ENCODE measurements around the gene CCM2. TPM values are rescaled to one million over a fixed set of nuclear protein-coding genes. Genes with fewer than 3 reads are reported as not detected.

The CCM2 gene
- total and polyA plus RNA-seq, 2 of the 8 experiments (the other 6 are each of a cell fraction or from before 2014, with no cell fraction given): 31.6 to 41.2 TPM

- no peak for TF ChIP-seq PHF8 (conservative IDR thresholded peaks at IDR 0.05; ENCODE audit: low read depth, low read length)
- no peak for TF ChIP-seq JUN (IDR thresholded peaks at IDR 0.05; ENCODE audit: low read depth, low read length)
- no peak for TF ChIP-seq YY1 (IDR thresholded peaks at IDR 0.05; ENCODE audit: low read depth, low read length)
- TF ChIP-seq, protein P1, sequence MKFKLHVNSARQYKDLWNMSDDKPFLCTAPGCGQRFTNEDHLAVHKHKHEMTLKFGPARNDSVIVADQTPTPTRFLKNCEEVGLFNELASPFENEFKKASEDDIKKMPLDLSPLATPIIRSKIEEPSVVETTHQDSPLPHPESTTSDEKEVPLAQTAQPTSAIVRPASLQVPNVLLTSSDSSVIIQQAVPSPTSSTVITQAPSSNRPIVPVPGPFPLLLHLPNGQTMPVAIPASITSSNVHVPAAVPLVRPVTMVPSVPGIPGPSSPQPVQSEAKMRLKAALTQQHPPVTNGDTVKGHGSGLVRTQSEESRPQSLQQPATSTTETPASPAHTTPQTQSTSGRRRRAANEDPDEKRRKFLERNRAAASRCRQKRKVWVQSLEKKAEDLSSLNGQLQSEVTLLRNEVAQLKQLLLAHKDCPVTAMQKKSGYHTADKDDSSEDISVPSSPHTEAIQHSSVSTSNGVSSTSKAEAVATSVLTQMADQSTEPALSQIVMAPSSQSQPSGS (IDR thresholded peaks at IDR 0.05; ENCODE audit: low read length): no peak
- TF ChIP-seq CEBPB (IDR thresholded peaks at IDR 0.05; ENCODE audit: low read depth, low read length): no peak
- no peak for TF ChIP-seq CTBP2 (IDR thresholded peaks at IDR 0.05; ENCODE audit: borderline replicate concordance, insufficient read depth, insufficient read length, low read length)
These were observed 85.1 kb downstream of the CCM2 start (continued) for GRCh38 chr7:45084901-45085618.

Measured in H1 (cell line).